Cerebellar nuclear complex (tissue), 1 donor: ENCODE results near the gene EGR4.

Experiments used
- DNase-seq, 2 experiments: peaks; one replicate each; lab custom pipeline; 2025; lab: John Stamatoyannopoulos, UW

EGR4 gene

DNA sequence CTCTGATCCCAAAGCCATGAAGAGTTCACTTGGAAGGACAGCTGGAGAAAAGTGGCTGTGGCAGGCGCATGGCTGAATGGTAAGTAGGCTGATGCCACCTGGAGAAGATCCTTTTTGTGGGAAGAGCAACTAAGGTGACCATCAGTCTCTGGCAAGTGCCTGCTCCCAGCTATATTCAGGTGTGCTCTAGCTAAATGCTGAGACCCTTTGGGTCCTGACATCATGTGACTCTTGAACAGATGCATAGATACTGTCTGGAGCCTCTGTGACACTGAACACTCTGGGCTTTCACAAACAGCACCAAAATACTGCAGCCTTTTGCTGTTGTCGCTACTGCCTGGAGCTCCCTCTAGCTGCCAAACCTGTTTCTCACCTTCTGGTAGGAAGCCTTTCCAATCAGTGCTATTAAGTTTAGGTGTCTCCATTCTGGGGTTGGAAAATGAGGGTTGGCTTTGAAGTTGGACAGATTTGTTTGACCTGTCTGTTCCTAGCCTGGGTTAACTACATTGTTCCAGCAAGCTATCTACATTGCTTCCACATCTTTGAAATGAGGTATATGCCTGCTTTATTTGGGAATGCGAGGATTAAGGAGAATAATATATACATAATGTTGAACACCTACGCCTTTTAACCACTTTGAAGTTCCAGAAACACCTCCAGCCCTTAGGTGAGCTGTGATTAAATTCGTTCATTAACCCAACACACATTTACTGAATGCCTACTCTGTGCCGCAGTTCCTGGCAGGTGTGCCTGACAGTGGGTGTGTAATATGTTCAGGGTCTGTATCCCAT is 3.1 kb downstream of the EGR4 start:
- DNase-seq: peak; percentile 65 to 81

DNA sequence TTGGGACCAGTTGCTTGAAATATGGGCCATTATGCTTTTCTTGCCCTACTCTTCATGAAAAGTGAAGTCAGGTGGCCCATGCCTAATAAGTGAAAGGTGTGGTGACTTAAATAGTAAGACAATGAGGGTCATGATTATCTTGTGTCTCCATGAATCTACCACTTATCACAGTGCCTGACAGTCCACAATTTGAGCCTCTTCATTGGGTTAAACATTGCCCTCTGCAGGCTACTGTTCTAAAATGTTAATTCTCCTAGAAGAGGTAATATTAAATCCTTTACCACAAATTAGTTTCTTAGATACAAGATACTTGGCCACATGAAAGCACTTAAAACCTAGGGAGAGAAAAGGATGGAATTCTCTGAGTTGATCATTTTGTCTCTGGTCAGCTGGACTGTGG is 4.0 kb downstream of the EGR4 start:
- no peak for DNase-seq

DNA sequence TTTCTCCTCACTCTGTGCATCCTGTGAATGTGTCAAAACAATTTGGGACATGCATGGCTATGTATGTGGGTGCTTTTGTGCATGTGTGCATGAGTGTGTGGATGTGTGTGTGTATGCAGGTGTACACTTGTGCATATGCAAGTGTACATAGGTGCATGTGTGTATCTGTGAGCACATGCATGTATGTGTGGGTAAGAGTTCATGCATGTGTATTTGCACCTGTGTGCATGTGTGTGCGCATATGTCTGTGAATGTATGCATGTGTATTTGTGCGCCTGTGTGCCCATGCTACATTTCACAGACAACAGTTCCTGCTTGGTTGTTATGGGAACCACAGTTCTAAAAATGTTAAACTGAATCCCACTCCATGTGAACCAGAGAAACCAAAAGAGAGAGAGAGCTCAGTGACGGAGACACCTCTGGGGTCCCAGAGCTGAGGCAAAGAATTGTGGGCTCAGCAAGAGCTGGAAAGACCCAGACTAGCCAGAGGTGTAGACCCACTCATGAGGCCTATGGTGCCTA is 7.2 kb downstream of the EGR4 start:
- no peak for DNase-seq

DNA sequence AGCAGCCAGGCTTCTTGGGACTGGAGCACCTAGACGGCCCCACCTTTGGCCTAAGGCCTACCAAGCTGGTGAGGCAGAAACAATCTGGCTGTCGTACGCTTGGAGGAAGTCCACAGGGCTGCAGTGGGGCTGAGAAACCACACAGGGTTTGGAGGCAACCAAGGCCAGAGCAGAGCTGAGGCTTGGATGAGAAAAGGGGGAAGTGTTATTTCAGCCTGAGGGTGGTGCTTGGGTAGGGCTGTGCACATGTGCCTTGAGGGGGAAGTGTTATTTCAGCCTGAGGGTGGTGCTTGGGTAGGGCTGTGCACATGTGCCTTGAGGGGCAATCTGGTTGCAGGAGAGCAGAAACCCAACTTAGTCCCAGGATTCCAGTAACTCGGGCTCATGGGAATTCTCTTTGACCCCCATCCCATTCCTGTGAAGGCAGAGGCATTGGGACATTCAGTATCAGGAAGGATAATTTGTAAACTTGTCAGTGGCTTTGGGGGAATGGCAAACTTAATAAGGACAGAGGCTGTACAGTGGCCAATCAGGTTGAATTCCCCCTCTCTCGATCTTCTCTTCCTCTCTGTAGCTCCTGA is 8.1 kb downstream of the EGR4 start:
- DNase-seq: peak in 1 of 2 experiments; percentile 36

DNA sequence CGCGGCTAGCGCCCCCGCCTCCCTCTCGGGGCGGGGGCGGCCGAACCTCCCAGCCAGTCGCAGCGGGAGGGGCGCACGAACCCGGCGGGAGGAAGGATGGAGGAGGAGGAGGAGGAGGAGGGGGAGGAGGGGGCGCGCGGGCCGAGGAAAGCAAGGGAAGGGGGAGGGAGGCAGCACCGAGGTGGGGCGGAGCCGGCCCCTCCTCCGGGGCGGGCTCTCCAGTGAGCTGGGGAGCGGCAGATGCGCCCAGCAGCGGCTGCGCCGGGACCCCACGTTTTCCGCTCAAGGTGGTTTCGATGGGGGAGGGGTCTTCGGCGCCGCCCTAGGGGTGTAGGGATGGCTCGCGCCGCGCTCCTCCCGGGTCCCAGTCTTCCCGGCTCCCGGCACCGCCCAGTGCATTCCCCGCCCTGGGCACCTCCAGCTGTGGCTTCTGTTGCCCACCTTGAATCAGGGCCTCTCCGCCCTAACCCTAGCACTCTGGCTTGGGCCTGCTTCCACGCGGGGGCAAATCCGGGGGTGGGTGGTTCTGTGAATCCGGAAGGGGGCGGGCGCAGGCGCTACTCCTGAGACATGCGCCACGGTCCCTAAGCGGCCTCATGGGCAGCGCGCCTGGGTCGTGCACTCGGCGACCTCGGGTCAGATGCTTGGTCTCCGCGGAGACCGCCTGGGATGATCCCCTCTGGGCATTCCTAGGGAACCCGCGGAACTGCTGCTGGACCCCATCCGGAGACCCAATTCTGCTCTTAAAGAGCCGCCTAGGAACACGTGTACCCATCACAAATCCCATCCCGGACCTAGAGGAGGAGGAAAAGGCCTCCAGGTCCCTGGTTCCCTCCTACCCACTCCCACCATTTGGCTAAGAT is 8.8 kb downstream of the EGR4 start, which contains the start of gene FBXO41:
Gene FBXO41 (minus strand): TSS at position 183 of the 863 bp plus-strand sequence. CDS start 14,848 bp downstream, outside the sequence.
- no peak for DNase-seq

DNA sequence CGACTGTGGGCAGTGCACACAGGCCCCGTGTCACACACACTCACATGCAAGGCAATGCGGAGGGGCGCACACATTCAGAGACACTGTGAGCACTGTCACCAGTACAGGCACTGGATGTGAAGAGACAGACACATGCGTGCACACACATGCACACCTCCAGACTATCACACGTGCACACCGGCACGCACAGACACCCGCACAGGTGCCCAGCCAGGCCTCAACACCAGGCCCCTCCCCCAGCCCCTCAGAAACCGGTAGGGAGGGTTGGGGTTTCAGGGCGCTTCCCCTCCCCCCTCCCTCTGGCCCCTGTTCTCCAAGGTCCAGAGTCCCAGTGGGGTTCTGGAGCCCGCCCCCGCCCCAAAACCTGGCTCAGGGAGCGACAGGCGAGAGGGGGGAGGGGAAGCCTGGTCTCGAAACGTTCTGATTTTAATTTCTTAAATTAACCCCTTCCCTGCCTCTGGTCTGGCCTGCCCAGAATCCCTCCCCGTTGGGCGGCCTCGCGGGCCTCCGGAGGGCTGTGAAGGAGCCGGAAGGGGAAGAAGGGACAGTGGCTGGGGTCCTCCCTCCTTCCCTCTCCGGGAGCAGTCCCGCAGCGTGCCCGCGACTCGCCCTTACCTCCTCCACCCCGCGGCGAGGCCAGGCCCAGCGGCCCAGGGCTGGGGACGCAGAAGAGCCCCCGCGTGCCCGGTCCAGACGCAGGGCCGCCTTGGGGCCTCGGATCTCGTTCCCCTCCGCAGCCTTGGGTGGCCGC is 9.6 kb downstream of the EGR4 start:
- DNase-seq: no peak

DNA sequence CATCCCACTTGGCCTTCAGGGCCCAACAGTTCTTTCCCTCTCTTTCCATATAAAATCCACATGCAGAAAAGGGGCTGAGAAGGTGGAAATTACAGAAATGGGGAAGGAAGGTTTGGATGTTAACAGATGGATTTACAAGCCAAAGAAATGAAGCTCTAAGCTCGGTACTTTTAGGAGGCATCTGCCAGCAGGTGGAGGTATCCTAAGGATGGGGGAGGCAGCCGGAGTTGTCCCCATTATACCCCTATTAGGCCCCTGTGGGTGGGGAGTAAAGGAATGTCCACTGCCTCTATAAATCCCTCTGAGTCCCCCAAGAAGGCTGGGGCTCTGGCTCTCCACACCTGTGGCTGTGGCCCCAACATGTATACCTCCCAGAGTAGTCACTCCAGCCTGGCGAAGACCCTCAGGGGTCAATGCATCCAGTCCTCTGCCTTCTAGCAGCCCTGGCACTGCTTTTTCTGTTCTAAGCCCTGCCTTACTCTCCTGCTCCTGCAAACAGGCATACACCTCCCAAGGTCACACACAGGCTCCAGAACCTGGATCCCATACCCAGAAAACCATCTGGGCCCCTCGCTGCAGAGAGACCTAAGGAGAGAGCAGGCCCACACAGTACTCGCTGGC is 10.3 kb downstream of the EGR4 start:
- no peak for DNase-seq

DNA sequence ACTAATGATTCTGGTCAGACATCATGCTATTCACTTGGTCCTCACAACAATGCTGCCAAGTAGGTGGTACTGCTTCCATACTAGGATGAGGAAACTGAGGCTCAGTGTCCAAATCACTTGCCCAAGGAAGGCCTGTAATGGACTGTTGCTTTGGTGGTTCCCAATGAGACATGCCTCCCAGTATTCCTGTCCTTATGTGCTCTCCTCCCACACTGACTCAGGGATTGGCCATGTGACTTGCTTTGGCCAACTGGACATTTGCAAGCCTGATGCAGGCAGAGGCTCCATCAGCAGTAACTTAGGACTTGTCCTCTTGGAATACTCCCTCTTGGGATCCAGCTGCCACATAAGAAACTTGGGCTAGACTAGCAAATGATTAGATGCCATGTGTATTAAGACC is 12.1 kb downstream of the EGR4 start:
- DNase-seq: no peak

DNA sequence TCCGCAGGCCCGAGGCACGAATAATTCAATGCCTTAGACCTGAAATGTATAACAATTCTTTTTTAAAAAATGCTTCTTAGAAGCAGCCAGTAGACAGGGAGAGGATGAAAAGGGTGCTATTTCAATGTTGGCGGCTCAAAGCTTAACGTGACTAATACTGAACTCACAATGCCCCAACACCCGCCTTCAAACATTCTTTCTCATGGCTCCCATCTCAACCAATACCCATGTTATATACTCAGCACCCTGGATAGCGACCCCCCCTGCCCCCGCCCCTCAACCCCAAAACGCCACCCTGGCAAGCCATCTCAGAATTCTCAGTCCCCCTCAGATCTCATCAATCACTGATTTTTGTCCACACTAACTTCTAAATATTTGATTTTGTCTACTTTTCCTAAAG is 13.5 kb downstream of the EGR4 start:
- no peak for DNase-seq

DNA sequence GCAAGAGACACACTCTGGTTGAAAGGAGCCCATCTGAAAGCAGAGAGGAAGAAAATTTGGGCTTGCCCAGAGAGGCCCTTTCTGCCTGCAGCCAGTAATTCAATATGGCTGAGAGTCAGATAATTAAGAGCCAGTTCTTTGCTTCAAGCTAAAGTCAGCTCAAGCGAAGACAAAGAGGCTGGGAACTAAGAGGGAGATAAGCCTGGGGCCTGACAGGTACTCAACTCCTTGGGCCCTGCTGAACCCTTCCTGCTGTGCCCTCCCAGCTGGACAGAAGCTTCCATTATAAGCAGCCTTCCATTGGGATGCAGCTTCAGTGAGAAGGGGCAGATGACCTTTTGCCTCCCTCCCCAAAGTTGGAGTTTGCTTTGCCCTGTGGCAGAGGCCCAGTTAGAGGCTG is 21.1 kb downstream of the EGR4 start:
- no peak for DNase-seq

DNA sequence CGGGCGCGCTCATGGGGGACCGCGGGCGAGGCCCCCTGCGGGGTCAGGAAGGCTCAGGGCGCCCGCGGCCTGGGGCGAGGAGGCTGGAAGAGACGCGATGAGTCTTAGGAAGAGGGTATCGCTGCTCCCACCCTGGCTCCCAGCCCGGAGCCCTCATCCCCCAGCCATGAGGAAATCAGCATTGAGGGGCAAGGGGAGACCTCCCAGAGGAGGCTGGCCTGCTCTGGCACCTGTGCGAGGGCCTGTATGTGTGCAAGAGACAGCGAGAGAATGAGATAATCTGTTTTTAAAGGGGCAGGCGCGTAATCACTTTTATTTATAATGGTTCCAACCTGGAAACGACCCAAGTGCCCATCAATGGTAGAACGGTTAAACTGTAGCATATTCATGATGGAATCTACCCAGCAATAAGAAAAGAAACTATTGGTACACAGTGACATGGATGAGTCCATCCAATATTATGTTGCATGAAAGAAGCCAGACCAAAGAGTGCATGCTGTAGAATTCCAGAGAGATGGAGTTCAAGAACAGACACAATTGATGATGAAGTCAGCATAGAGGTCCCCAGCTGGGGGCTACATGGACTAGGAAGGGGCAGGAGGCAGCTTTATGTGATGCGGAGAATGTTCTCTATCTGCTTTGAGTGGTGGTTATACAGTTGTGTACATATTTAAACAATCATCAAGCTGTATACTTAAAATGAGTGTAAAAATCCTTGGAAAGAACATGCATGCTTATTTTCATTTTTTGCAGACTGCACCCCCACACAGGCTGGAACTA is 23.5 kb downstream of the EGR4 start:
- no peak for DNase-seq

DNA sequence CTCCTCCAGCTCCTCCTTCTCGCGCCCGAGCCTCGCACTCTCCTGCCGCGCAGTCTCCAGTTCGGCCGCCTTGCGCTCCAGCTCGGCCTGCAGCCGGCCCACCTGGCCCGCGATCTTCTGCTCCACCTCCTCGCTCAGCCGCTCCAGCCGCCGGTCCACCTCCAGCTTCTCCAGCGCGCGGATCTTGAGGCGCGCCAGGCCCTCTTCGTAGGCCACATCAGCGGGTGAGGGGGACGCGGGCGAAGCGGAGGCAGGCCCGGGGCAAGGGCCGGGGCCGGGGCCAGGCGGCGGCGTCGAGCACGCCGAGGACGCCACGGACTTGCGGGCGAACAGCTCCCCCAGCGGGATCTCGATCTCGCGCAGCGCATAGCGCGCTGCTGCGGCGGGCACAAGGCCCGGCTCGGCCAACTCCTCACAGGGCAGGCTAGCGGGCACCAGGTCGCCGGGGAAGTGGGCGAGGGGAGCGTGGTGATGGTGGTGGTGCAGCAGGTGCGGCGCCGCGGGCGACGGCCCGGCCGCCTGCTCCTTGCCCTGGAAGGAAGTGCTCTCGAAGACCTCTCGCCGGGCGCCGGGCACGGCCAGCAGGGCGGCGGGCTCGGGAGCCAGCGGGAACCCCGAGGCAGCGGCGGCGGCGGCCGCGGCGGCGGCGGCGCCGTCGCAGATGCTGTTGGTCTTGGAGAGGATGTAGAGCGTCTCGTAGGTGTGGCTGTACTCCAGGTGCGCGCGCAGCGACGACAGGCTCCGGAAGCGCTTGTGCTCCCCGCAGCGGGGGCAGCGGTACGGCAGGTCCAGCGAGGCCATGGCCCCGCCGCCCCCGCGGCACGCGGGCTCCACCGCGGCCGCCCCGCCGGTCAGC is 24.3 kb downstream of the EGR4 start:
- peak in 1 of 2 experiments; percentile 34 for DNase-seq

DNA sequence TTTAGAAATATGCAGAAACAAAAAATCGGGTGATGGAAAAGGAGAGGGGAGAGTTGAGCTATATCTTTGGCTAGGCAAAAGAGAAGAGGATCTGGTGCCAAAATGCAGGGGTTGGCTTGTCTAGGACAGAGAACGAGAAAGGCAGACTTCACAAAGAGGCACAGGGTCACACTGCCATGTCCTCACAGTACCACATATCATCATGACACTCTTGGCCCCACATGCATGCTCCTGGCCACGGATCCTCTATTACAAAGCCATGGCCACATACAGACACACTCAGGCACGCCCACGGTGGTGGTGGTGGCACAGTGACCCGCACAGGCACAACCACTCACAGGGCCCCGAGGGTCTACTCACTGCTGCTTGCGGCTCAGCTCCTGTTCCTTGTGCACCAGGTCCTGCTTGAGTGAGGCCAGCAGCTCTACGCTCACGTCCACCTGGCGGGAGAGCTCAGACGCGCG is 24.9 kb downstream of the EGR4 start:
- no peak for DNase-seq

DNA sequence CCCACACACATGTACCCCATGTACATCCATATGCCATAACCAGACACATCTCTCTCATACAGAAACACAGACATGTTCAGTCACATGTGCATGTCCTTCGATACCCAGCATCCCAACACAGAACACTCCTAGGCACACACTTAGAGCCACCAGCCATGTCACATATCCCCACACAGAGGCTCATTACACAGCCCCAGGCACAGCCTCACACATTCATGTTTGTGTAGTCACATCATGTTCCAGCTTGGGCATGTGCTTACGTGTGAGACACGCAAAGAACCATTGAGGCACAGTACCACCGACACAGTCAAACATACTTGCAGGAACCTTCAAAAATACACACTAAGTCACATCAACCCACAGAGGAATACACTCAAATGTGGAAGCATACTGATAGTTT is 26.3 kb downstream of the EGR4 start:
- no peak for DNase-seq

DNA sequence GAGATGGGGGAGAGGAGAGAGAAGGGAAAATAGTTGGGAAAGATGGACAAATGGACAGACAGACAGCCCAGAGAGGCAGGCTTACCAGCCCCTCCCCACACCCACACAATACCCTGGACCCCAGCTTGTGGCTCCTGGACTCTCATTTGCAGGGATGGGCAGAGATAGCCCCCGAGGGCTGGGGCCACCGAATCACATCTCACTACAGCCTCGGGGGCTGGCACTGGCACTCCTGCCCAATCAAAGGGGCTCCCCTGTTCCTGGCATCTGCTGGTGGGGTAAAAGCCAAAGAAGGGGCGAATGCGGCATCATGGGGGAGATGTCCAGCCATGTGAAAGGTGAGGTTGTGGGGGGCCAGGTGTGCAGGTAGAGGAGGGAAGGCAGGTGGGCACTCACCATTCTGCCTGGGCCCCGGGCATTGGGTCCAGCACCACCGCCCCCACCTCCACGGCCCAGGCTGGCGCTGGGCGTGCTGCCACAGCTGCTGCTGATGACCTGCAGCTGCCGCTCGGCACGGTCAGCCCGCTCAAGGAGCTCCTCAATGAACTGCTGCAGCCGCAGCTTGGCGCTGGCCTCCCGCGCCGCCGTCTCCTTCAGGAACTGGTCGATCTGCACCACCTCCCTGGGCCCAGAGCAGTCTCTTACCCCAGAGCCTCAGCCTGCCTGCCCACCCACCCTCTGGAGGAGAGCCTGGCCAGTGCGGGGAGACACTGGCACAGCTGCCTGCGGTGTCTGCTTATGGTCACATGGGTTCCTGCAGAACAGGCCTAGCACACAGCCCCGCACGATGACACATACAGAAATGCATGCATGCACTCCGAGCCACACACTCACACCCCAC is 27.1 kb downstream of the EGR4 start:
- DNase-seq: no peak

DNA sequence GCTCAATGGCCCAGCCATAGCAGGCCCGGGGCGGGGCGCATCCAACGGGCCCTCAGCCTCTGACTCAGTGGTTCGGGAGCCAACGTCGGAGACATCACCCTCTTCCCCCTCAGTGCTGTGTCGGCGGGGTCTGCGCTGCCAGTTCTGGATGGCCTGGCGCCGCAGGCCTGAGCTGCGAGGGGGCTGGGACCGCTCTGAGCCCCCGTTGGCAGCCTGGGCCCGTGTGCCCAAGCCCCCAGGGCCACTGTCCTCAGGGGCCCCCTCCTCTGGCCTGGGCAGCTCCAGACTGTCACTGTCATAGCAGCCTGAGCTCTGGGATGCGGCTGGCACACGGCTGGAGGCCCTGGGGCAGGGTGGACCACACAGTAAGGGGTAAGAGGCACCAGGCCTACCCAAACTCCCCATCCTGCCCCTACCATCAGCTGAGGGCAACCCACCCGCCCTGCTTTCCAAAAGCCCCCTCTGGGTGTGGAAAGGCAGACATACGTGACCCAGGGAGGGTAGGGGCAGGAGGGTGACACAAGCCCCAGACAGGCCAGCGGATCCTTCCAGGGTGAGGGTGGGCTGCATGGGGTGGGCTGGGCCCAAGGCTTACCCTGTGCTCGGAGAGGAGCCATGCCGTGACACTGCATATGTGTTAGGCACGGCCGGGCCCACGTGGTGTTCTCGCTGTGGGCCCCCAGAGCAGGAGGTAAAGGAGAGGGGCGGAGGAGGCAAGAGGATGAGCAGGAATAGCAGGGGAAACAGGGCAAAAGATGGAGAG is 27.9 kb downstream of the EGR4 start:
- no peak for DNase-seq

DNA sequence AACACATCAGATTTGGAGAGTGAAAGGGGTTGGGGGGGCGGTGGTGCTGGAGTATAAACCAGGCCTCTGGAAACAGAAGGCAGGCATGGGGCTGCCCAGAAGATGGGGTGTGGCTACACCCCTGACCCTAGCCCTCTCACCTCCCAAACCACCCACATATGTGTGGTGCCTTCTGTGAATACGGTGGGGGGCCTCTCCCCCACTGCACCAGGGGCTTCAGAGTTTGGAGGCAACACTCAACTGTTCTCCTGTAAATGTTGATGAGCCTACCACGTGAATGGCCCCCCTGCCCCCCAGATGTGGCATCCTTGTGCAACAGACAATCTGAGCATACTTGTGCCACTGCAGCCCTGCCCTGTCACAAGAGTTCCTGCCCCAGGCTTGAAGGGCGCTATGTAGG is 28.6 kb downstream of the EGR4 start:
- DNase-seq: no peak

DNA sequence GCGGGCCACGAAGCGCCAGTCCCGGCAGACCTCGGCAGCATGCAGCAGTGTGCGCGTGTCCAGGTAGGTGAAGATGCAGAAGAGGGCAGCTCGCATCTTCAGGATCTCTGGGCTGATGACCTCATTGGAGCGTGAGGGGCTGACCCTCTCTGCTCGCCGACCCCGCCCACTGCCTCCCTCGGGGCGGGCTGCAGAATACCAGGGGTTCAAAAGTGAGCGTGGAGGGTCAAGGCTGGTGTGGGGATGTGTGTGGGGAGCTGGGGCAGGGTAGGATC is 29.1 kb downstream of the EGR4 start:
- DNase-seq: no peak
